ENCODE results near the gene MAGEF1. TPM values are rescaled to one million over a fixed set of nuclear protein-coding genes. Genes with fewer than 3 reads are reported as not detected.
A peak's percentile ranks its signal among the peaks of the same experiment; 100 is the strongest.

The MAGEF1 gene
- 1 to 10 TPM; 7.4 to 7.8 TPM for total RNA-seq

GRCh38 chr3:184711493-184712247, at the start of gene MAGEF1:
MAGEF1 (minus strand) TSS chr3:184712064; CDS start chr3:184711821, 243 bp downstream.
- Mint-ChIP-seq H3K27me3 (peaks cover 0 to 3% of the 10 kb centered on the region in 2 donors), H3K9me3 (no peaks in the 10 kb centered on the region), H3K27ac (peak within 1 kb of the TSS; percentile 36 to 74), H3K4me3 (peak within 1 kb of the TSS; percentile 94), H3K36me3 (peaks cover 8% of the 10 kb centered on the region), H3K4me1 (ENCODE audit: low read depth in 2 of 2) (peaks cover 30 to 33% of the 10 kb centered on the region in 2 donors)
- peak; percentile 94 to 95 for ATAC-seq
- peak; percentile 90 for DNase-seq (ENCODE audit: low spot score)

GRCh38 chr3:184761075-184761841, 49.4 kb upstream of the MAGEF1 start:
- ATAC-seq (no peak), DNase-seq (ENCODE audit: low spot score) (no peak)
- Mint-ChIP-seq H3K27ac (no peak overlapping the region), H3K9me3 (no peaks in the 10 kb centered on the region), H3K4me3 (no peak overlapping the region), H3K36me3 (no peaks in the 10 kb centered on the region), H3K27me3 (peaks cover 0 to 8% of the 10 kb centered on the region in 2 donors), H3K4me1 (ENCODE audit: low read depth in 2 of 2) (peaks cover 0 to 5% of the 10 kb centered on the region in 2 donors)

GRCh38 chr3:184760337-184761074, 48.6 kb upstream of the MAGEF1 start:
- Mint-ChIP-seq H3K27ac (no peak overlapping the region), H3K27me3 (peaks cover 0 to 8% of the 10 kb centered on the region in 2 donors), H3K36me3 (no peaks in the 10 kb centered on the region), H3K4me1 (ENCODE audit: low read depth in 2 of 2) (peaks cover 0 to 5% of the 10 kb centered on the region in 2 donors), H3K4me3 (no peak overlapping the region), H3K9me3 (no peaks in the 10 kb centered on the region)
- ATAC-seq (no peak), DNase-seq (ENCODE audit: low spot score) (no peak)

- peaks cover 0 to 8% of the 10 kb centered on the region in 2 donors for H3K27me3 Mint-ChIP-seq
- DNase-seq (ENCODE audit: low spot score), result no peak
- no peak overlapping the region for H3K27ac Mint-ChIP-seq
- ATAC-seq, result no peak
- H3K9me3 Mint-ChIP-seq, result no peaks in the 10 kb centered on the region
- no peaks in the 10 kb centered on the region for H3K36me3 Mint-ChIP-seq
- H3K4me1 Mint-ChIP-seq (ENCODE audit: low read depth in 2 of 2), result peaks cover 0 to 5% of the 10 kb centered on the region in 2 donors
- H3K4me3 Mint-ChIP-seq, result no peak overlapping the region
These were observed 47.9 kb upstream of the MAGEF1 start for GRCh38 chr3:184759666-184760200.

DNA sequence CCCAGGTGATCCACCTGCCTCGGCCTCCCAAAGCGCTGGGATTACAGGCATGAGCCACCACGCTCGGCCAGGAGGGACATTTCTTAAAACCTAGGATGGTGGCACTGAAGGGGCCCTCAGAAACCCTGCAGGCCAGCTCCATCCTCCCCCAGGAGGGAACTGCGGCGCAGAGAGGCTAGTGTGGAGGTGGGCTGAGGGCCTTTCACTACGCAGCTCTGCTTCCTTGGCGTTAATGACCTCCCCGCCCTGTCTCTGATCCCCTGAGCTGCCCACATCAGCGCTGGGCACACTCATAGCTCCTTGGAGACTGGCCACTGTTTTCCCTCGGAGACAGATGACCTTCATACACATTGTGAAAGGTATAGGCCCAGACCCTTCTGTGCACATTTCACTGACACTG, 46.2 kb upstream of the MAGEF1 start:
- H3K36me3 Mint-ChIP-seq, result no peaks in the 10 kb centered on the region
- peaks cover 0 to 7% of the 10 kb centered on the region in 2 donors for H3K27me3 Mint-ChIP-seq
- no peaks in the 10 kb centered on the region for H3K9me3 Mint-ChIP-seq
- H3K4me3 Mint-ChIP-seq, result no peak overlapping the region
- DNase-seq (ENCODE audit: low spot score), result no peak
- ATAC-seq, result no peak
- no peak overlapping the region for H3K27ac Mint-ChIP-seq
- peaks cover 0 to 5% of the 10 kb centered on the region in 2 donors for H3K4me1 Mint-ChIP-seq (ENCODE audit: low read depth in 2 of 2)

DNA sequence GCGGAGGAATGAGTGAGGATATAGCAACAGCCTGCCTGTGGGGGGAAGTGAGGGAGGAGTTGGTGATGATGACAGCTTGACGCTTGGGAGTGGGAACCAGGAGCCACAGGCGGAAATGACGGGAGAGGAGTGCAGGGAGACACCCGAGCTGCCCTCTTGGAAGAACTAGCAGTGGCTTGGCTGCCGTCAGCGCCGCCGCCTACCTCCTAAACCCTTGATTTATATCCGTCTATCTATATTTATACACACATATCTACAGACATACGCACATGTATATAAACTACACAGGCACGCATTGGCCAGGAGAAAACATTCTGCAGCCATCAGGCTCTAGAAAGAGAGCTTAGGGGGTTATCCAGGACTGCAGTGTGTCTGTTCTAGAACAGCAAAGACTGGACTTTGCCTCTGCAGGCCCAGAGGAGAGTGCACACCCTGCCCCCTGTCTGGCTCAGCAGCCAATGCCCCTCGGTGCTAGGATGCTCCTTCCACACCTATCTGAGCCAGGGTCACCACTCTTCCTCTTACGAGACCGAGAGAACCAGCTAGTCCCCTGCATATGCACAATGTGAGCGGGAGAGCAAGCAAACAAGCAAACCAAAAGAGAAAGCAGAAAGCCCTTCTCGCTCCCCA, 45.3 kb upstream of the MAGEF1 start:
- ATAC-seq, result no peak

DNA sequence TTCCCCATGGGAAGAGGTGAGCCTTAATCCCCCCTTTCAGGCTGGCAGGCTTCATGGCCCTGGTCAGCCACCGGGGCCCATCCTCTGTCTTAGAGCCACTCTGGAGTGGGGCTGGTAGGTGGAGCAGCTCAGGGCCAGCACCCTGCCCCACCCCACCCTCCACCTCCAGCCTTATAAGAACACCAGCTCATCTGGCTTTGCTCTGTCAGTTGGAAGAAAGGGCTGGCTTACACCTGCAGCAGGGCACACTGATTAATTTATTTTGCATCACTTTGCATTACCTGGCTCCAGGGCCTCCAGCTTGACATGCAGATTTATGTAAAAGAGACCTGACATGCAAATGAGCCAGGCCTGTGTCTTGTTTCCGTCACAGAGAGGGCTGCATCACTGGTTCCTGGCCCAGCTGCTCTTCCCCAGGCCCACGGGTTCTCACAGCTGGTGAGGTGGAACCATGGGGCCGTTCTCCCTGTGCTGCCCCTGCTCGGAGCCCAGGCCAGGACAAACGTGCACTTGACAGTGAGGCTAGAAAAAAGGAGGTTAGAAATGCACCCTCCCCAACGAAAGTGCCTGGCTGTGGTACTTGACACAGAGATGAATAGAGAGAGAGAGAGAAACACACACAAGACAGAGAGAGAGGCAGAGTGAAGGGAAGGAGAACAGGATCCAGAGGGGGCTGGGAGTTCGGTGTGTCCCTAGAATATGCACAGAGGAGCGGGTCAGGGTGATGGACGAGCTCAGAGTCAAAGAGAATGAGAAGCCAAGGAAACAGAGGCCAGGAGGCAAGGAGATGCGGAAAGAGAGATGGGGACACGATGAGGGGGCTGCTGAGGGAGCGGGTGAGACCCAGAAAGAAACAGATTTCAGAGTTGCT, 44.5 kb upstream of the MAGEF1 start:
- ATAC-seq (peak in 1 of 2 donors; percentile 37), DNase-seq (ENCODE audit: low spot score) (no peak)
- H3K9me3 Mint-ChIP-seq, result no peaks in the 10 kb centered on the region
- peaks cover 0 to 6% of the 10 kb centered on the region in 2 donors for H3K27me3 Mint-ChIP-seq
- no peak overlapping the region for H3K27ac Mint-ChIP-seq
- no peak overlapping the region for H3K4me3 Mint-ChIP-seq
- peaks cover 0 to 5% of the 10 kb centered on the region in 2 donors for H3K4me1 Mint-ChIP-seq (ENCODE audit: low read depth in 2 of 2)
- H3K36me3 Mint-ChIP-seq, result no peaks in the 10 kb centered on the region

More for the DNA sequence above, 45.3 kb upstream of the MAGEF1 start:
- no peaks in the 10 kb centered on the region for H3K9me3 Mint-ChIP-seq
- DNase-seq (ENCODE audit: low spot score), result no peak
- H3K4me1 Mint-ChIP-seq (ENCODE audit: low read depth in 2 of 2), result peaks cover 0 to 5% of the 10 kb centered on the region in 2 donors
- no peaks in the 10 kb centered on the region for H3K36me3 Mint-ChIP-seq
- no peak overlapping the region for H3K4me3 Mint-ChIP-seq
- peaks cover 0 to 7% of the 10 kb centered on the region in 2 donors for H3K27me3 Mint-ChIP-seq
- no peak overlapping the region for H3K27ac Mint-ChIP-seq

DNA sequence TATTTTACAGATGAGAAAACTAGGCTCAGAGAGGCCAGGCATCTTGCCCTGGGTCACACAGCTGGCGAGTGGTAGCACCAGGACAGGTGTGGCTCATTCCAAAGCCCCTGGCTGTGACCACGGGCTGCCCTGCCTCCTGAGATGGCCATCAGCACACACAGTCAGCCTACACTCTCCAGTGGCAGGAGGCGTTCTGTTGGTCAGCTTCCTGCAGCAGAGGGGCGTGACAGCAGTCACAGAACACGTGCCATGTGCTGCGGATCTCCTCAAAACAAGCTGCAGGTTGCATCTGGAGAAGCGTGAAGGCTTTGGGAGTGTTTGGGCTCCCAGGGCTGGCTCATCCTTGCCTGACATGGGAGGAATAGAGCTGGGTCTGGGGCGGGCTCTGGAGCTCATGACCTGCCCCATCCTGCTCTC, 43.5 kb upstream of the MAGEF1 start:
- no peak overlapping the region for H3K4me3 Mint-ChIP-seq
- no peaks in the 10 kb centered on the region for H3K36me3 Mint-ChIP-seq
- H3K4me1 Mint-ChIP-seq (ENCODE audit: low read depth in 2 of 2), result peaks cover 0 to 5% of the 10 kb centered on the region in 2 donors
- H3K27ac Mint-ChIP-seq, result no peak overlapping the region
- no peaks in the 10 kb centered on the region for H3K9me3 Mint-ChIP-seq
- no peak for DNase-seq (ENCODE audit: low spot score)
- ATAC-seq, result peak in 1 of 2 donors; percentile 31
- peaks cover 0 to 3% of the 10 kb centered on the region in 2 donors for H3K27me3 Mint-ChIP-seq

DNA sequence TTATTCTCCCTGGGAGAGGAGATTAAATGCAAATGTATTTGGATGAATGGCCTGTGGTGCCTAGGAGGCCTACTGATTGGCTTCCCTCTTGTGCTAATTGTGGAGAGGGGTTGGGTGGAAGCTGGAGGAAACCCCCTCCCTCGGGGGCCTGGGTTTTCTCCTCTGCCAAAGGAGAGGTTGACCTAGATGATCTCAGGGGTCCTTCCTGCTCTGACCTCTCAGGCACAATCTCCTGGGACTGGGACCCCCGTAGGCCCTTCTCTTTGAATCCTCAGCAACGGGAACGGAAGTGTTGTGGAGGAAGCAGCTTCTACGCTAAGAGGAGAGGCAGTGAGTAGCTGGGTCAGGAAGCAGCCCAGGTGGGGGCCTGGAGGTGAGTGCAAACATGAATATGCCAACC, 40.5 kb upstream of the MAGEF1 start:
- Mint-ChIP-seq H3K4me3 (no peak overlapping the region), H3K4me1 (ENCODE audit: low read depth in 2 of 2) (peaks cover 5 to 6% of the 10 kb centered on the region in 2 donors), H3K27me3 (peaks cover 7 to 13% of the 10 kb centered on the region in 2 donors), H3K9me3 (no peaks in the 10 kb centered on the region), H3K36me3 (no peaks in the 10 kb centered on the region), H3K27ac (no peak overlapping the region)
- no peak for ATAC-seq
- DNase-seq (ENCODE audit: low spot score), result no peak

- no peak overlapping the region for H3K4me3 Mint-ChIP-seq
- no peak for ATAC-seq
- no peak overlapping the region for H3K27ac Mint-ChIP-seq
- peaks cover under 1 to 6% of the 10 kb centered on the region in 2 donors for H3K4me1 Mint-ChIP-seq (ENCODE audit: low read depth in 2 of 2)
- H3K27me3 Mint-ChIP-seq, result peaks cover 7 to 13% of the 10 kb centered on the region in 2 donors
- no peak for DNase-seq (ENCODE audit: low spot score)
- H3K36me3 Mint-ChIP-seq, result no peaks in the 10 kb centered on the region
- H3K9me3 Mint-ChIP-seq, result no peaks in the 10 kb centered on the region
These were observed 39.6 kb upstream of the MAGEF1 start for GRCh38 chr3:184751204-184752040.

- Mint-ChIP-seq H3K36me3 (no peaks in the 10 kb centered on the region), H3K27me3 (peaks cover 7 to 14% of the 10 kb centered on the region in 2 donors), H3K27ac (no peak overlapping the region), H3K4me3 (no peak overlapping the region), H3K4me1 (ENCODE audit: low read depth in 2 of 2) (peaks cover 0 to 6% of the 10 kb centered on the region in 2 donors), H3K9me3 (no peaks in the 10 kb centered on the region)
- DNase-seq (ENCODE audit: low spot score), result no peak
- no peak for ATAC-seq
These were observed 38.7 kb upstream of the MAGEF1 start for GRCh38 chr3:184750349-184751083.

Data from natural killer cell treated with Interleukin-12 subunit alpha and Interleukin-12 subunit beta and Interleukin-15 and Interleukin-18, amount 100 ng/mL, for 72 hours (primary cell).